Measurements from ENCODE around the gene CES2. TPM values are rescaled to one million over a fixed set of nuclear protein-coding genes. Genes with fewer than 3 reads are reported as not detected.

The CES2 gene
- total RNA-seq, 2 experiments from 2014 or later = 25.0 to 28.7 TPM

- ChIA-PET POLR2A (no interaction called here), CTCF (interaction anchor here (0.8 to 1.2 kb wide), 2 partner anchors 10 to 42 kb away, joined by 3 read pairs; no protein-coding TSS in a partner anchor)
These were observed 34.4 kb upstream of the CES2 start for GRCh38 chr16:66900721-66901441.

GRCh38 chr16:66901626-66902025 lies 33.7 kb upstream of the CES2 start:
- ChIA-PET POLR2A (interaction anchor here (0.7 kb wide), 1 partner anchor 9 kb away, joined by 5 read pairs; no protein-coding TSS in a partner anchor), CTCF (no interaction called here)

- CTCF ChIA-PET = interaction anchor here (2.7 kb wide), 1 partner anchor 8 kb away, joined by 12 read pairs; no protein-coding TSS in a partner anchor
- POLR2A ChIA-PET = interaction anchor here (0.7 kb wide), 1 partner anchor 10 kb away, joined by 5 read pairs; no protein-coding TSS in a partner anchor
These were observed 32.4 kb upstream of the CES2 start for GRCh38 chr16:66902648-66903543.

GRCh38 chr16:66903544-66904427 lies 31.5 kb upstream of the CES2 start:
- ChIA-PET POLR2A (no interaction called here), CTCF (interaction anchor here (0.7 to 2.7 kb wide), 3 partner anchors 8 to 35 kb away, joined by 3 to 12 read pairs (median 3); no protein-coding TSS in a partner anchor)

GRCh38 chr16:66904428-66904845 lies 30.9 kb upstream of the CES2 start:
- CTCF ChIA-PET = interaction anchor here (0.7 to 2.7 kb wide), 3 partner anchors 9 to 36 kb away, joined by 3 to 12 read pairs (median 3); no protein-coding TSS in a partner anchor
- POLR2A ChIA-PET = no interaction called here

GRCh38 chr16:66904846-66905632 lies 30.3 kb upstream of the CES2 start:
- CTCF ChIA-PET = interaction anchor here (0.5 to 2.7 kb wide), 5 partner anchors 10 to 362 kb away, joined by 3 to 12 read pairs (median 3); no protein-coding TSS in a partner anchor
- POLR2A ChIA-PET = no interaction called here

- CTCF ChIA-PET = interaction anchor here (0.5 to 2.7 kb wide), 4 partner anchors 11 to 361 kb away, joined by 3 to 12 read pairs (median 4); partner anchors contain the start of gene CDH16
- POLR2A ChIA-PET = no interaction called here
These were observed 29.4 kb upstream of the CES2 start for GRCh38 chr16:66905633-66906539.

GRCh38 chr16:66906916-66907836 lies 28.1 kb upstream of the CES2 start:
- CTCF ChIA-PET = interaction anchor here (1.4 to 1.8 kb wide), 3 partner anchors 12 to 15 kb away, joined by 3 to 5 read pairs (median 4); partner anchors contain the start of gene CDH16

GRCh38 chr16:66908116-66908515 lies 27.2 kb upstream of the CES2 start:
- POLR2A ChIA-PET = no interaction called here
- CTCF ChIA-PET = interaction anchor here (1.8 kb wide), 1 partner anchor 13 kb away, joined by 4 read pairs; no protein-coding TSS in a partner anchor

More at GRCh38 chr16:66906916-66907836, 28.1 kb upstream of the CES2 start:
- POLR2A ChIA-PET = no interaction called here

GRCh38 chr16:66908762-66909559 lies 26.4 kb upstream of the CES2 start:
- ChIA-PET CTCF (interaction anchor here (1.5 to 2.2 kb wide), 2 partner anchors 13 to 41 kb away, joined by 7 to 8 read pairs; no protein-coding TSS in a partner anchor), POLR2A (no interaction called here)

- CTCF ChIA-PET = interaction anchor here (1.0 to 2.2 kb wide), 5 partner anchors 10 to 42 kb away, joined by 3 to 8 read pairs (median 3); no protein-coding TSS in a partner anchor
- POLR2A ChIA-PET = no interaction called here
These were observed 25.0 kb upstream of the CES2 start for GRCh38 chr16:66910175-66910940.

GRCh38 chr16:66911112-66911511 lies 24.2 kb upstream of the CES2 start:
- CTCF ChIA-PET = interaction anchor here (1.1 to 1.5 kb wide), 3 partner anchors 11 to 18 kb away, joined by 3 read pairs; no protein-coding TSS in a partner anchor
- POLR2A ChIA-PET = no interaction called here

GRCh38 chr16:66911801-66912200 lies 23.5 kb upstream of the CES2 start:
- POLR2A ChIA-PET = no interaction called here

GRCh38 chr16:66913081-66913480 lies 22.2 kb upstream of the CES2 start:
- ChIA-PET POLR2A (no interaction called here), CTCF (interaction anchor here (1.0 to 1.3 kb wide), 2 partner anchors 21 to 45 kb away, joined by 3 read pairs; partner anchors contain the start of gene CIAO2B)

More at GRCh38 chr16:66911801-66912200, 23.5 kb upstream of the CES2 start:
- CTCF ChIA-PET = interaction anchor here (0.9 to 1.3 kb wide), 3 partner anchors 17 to 44 kb away, joined by 3 read pairs; no protein-coding TSS in a partner anchor

Data from activated CD8-positive, alpha-beta memory T cell treated with anti-CD3 and anti-CD28 coated beads for 36 hours (primary cell).